ENCODE results near the gene KRT79. TPM values are rescaled to one million over a fixed set of nuclear protein-coding genes. Genes with fewer than 3 reads are reported as not detected.

The KRT79 gene
- total and polyA plus RNA-seq, 4 donors: 0.02 to 1.5 (median 0.12) TPM; not detected in 1

DNA sequence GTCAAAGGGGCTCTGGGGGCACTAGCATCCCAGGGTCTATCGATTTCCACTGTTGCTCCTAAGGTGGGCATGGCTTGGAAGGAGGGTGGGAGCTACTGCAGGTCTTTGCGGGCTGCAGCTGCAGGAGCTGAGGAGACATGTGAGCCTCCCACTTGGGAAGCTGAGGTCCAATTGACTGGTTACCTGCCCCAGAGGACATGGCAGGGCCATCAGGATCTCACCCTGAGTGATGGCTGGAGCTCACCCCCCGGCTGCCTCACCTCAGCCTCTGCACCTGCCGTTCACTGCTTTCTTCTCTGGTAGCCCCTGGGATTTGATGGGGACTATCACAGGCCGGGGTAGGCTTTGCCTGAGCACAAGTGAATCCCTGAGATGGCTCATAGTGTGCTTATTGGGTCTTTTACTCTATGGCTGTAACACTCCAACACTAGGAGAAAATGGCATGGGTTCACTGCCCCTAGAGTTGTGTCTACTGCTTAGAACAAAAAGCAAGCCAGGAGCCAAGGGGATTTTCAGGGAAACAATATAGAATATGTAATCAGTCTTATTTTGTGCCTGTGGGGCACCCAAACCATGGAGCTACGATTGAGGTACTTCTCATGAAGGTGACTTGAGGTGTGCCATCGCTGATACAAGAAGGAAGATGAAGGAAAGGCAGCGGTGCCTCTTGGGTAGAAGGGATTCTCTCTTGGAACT, 17.0 kb downstream of the KRT79 start:
- ATAC-seq (ENCODE audit: insufficient read depth, low FRiP score): no peak
- no peak overlapping the region for H3K4me3 ChIP-seq
- peaks cover 0 to 33% (median 5%) of the 10 kb centered on the region in 5 donors for H3K4me1 ChIP-seq (ENCODE audit: control insufficient read depth in 5 of 5, insufficient read depth in 5 of 5, low read length in 5 of 5)
- H3K27me3 ChIP-seq (ENCODE audit: control insufficient read depth in 3 of 3, insufficient read depth in 3 of 3, low read length in 2 of 3): peaks cover 0 to 27% (median 3%) of the 10 kb centered on the region in 3 donors
- WGBS, 2 donors: 88 to 92% methylated on average over 8 of the region's 8 CpGs
- no peak for DNase-seq
- H3K9me3 ChIP-seq (ENCODE audit: control insufficient read depth in 4 of 4, insufficient read depth in 3 of 4, low read length in 3 of 4): no peaks in the 10 kb centered on the region
- no peak overlapping the region for H3K27ac ChIP-seq (ENCODE audit: low read depth in 1 of 2, low read length in 1 of 2)
- TF ChIP-seq, protein P1, sequence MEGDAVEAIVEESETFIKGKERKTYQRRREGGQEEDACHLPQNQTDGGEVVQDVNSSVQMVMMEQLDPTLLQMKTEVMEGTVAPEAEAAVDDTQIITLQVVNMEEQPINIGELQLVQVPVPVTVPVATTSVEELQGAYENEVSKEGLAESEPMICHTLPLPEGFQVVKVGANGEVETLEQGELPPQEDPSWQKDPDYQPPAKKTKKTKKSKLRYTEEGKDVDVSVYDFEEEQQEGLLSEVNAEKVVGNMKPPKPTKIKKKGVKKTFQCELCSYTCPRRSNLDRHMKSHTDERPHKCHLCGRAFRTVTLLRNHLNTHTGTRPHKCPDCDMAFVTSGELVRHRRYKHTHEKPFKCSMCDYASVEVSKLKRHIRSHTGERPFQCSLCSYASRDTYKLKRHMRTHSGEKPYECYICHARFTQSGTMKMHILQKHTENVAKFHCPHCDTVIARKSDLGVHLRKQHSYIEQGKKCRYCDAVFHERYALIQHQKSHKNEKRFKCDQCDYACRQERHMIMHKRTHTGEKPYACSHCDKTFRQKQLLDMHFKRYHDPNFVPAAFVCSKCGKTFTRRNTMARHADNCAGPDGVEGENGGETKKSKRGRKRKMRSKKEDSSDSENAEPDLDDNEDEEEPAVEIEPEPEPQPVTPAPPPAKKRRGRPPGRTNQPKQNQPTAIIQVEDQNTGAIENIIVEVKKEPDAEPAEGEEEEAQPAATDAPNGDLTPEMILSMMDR (IDR thresholded peaks at IDR 0.05; ENCODE audit: control extremely low read depth, extremely low read depth): no peak
- H3K36me3 ChIP-seq (ENCODE audit: control insufficient read depth in 4 of 4, insufficient read depth in 4 of 4, low read length in 4 of 4): no peaks in the 10 kb centered on the region
- no peak overlapping the region for H3K9ac ChIP-seq (ENCODE audit: insufficient read depth in 1 of 2, low read length in 2 of 2)

DNA sequence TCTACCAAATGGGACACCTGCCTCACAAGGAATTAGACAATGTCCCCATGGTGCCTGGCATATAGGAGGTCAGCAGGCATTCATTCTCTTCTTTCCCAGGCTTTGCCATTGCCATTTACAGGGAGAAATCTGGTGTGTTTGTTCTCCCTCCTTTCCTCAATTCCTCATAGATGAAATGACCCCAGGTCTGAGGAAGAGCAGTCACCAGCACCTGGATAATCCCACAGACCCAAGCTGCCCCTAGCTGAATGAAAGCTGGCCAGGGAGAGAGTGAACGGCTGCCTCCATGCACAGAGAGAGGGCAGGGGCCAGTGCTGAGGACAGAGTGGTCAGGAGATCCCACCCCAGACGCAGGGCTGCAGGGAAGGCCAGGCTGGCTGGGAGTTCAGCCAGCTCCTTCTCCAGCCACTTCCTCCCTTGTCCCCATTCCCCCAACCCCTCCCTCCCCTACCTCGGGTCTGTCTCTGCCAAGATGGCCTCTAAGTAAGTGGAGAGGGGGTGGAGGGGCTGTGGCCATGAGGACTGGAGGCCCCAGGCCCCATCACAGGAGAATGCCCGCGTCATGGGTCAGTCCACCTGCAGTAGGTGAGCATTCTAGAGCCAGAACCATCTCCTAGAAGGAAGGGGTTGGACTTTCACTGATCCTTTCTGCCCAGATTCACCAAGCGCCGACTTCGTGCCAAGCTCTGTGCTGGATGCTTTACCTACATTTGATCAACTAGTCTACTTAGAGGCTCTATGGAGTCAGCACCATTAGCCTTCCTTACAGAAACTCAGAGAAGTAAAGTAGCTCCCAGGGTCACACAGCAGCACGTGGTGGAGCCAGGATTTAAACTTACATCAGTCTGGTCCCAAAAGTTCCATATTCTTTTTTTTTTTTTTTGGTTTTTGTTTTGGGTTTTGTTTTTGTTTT, 18.2 kb downstream of the KRT79 start:
- Histone ChIP-seq H3K4me3 (no peak overlapping the region), H3K36me3 (ENCODE audit: control insufficient read depth in 4 of 4, insufficient read depth in 4 of 4, low read length in 4 of 4) (no peaks in the 10 kb centered on the region), H3K27ac (ENCODE audit: low read depth in 1 of 2, low read length in 1 of 2) (no peak overlapping the region), H3K4me1 (ENCODE audit: control insufficient read depth in 5 of 5, insufficient read depth in 5 of 5, low read length in 5 of 5) (peaks cover 0 to 33% (median 3%) of the 10 kb centered on the region in 5 donors), H3K27me3 (ENCODE audit: control insufficient read depth in 3 of 3, insufficient read depth in 3 of 3, low read length in 2 of 3) (peaks cover 0 to 28% (median 2%) of the 10 kb centered on the region in 3 donors), H3K9me3 (ENCODE audit: control insufficient read depth in 4 of 4, insufficient read depth in 3 of 4, low read length in 3 of 4) (no peaks in the 10 kb centered on the region), H3K9ac (ENCODE audit: insufficient read depth in 1 of 2, low read length in 2 of 2) (no peak overlapping the region)
- no peak for ATAC-seq (ENCODE audit: insufficient read depth, low FRiP score)
- DNase-seq: peak; percentile 24 to 73 (median 41)
- WGBS, 2 donors: 64 to 74% methylated on average over 9 of the region's 9 CpGs
- TF ChIP-seq, protein P1 (IDR thresholded peaks at IDR 0.05; ENCODE audit: control extremely low read depth, extremely low read depth): no peak

DNA sequence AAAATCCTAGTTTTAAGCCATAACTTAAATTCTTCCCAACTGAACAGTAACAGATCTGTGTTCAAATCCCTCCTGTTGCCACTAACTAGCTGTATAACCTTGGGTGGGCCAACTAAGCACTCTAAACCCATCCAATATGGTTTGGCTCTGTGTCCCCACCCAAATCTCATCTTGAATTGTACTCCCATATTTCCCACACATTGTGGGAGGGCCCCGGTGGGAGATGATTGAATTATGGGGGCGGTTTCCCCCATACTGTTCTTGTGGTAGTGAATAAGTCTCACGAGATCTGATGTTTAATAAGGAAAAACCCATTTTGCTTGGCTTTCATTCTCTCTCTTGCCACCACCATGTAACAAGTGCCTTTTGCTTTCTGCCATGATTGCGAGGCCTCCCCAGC, 18.9 kb downstream of the KRT79 start:
- no peak overlapping the region for H3K4me3 ChIP-seq

More for the DNA sequence above, 18.9 kb downstream of the KRT79 start:
- Histone ChIP-seq H3K36me3 (ENCODE audit: control insufficient read depth in 4 of 4, insufficient read depth in 4 of 4, low read length in 4 of 4) (no peaks in the 10 kb centered on the region), H3K9me3 (ENCODE audit: control insufficient read depth in 4 of 4, insufficient read depth in 3 of 4, low read length in 3 of 4) (no peaks in the 10 kb centered on the region), H3K4me1 (ENCODE audit: control insufficient read depth in 5 of 5, insufficient read depth in 5 of 5, low read length in 5 of 5) (peaks cover 0 to 33% (median 3%) of the 10 kb centered on the region in 5 donors), H3K27ac (ENCODE audit: low read depth in 1 of 2, low read length in 1 of 2) (no peak overlapping the region), H3K27me3 (ENCODE audit: control insufficient read depth in 3 of 3, insufficient read depth in 3 of 3, low read length in 2 of 3) (peaks cover 0 to 26% (median 2%) of the 10 kb centered on the region in 3 donors), H3K9ac (ENCODE audit: insufficient read depth in 1 of 2, low read length in 2 of 2) (no peak overlapping the region)
- TF ChIP-seq, protein P1 (IDR thresholded peaks at IDR 0.05; ENCODE audit: control extremely low read depth, extremely low read depth): no peak
- WGBS, 2 donors: 91 to 93% methylated on average over 4 of the region's 4 CpGs
- ATAC-seq (ENCODE audit: insufficient read depth, low FRiP score): no peak
- no peak for DNase-seq

Data from lung (tissue), 12 donors.